Measurements from ENCODE around the gene MAPK6.

DNA sequence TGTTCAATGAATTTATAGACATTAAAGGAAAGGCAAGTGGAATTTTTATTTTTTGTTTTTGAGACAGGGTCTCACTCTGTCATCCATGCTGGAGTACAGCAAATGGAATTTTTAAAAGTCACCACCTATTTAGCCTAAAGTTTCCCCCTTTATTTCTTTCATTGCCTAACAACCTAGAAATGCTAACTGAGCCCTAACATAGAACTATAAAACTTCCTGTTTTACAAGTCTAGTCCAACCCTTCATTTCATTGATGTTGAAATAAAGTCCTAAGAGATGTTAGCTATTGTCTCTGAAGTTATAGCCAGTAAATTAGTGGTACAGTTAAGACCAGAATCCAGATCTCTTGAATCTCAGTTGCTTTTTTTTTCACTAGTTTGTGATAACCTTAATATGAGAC, 39.0 kb downstream of the MAPK6 start:
- TF ChIP-seq RBBP5 (IDR thresholded peaks at IDR 0.05; ENCODE audit: borderline replicate concordance, low read depth, low read length) (no peak), CEBPB (IDR thresholded peaks at IDR 0.05; ENCODE audit: low read depth, low read length) (no peak), RFX5 (IDR thresholded peaks at IDR 0.05; ENCODE audit: borderline replicate concordance, low read depth, low read length) (no peak), POLR2A (IDR thresholded peaks at IDR 0.05; ENCODE audit: control extremely low read depth in 1 of 2, low read depth in 2 of 2, low read length in 2 of 2) (no peak), GTF2F1 (IDR thresholded peaks at IDR 0.05; ENCODE audit: borderline replicate concordance, low read depth, low read length) (no peak)
- TF ChIP-seq, protein P1, sequence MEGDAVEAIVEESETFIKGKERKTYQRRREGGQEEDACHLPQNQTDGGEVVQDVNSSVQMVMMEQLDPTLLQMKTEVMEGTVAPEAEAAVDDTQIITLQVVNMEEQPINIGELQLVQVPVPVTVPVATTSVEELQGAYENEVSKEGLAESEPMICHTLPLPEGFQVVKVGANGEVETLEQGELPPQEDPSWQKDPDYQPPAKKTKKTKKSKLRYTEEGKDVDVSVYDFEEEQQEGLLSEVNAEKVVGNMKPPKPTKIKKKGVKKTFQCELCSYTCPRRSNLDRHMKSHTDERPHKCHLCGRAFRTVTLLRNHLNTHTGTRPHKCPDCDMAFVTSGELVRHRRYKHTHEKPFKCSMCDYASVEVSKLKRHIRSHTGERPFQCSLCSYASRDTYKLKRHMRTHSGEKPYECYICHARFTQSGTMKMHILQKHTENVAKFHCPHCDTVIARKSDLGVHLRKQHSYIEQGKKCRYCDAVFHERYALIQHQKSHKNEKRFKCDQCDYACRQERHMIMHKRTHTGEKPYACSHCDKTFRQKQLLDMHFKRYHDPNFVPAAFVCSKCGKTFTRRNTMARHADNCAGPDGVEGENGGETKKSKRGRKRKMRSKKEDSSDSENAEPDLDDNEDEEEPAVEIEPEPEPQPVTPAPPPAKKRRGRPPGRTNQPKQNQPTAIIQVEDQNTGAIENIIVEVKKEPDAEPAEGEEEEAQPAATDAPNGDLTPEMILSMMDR (IDR thresholded peaks at IDR 0.05; ENCODE audit: control extremely low read depth in 1 of 3, insufficient read depth in 1 of 3, low read depth in 1 of 3, low read length in 3 of 3), result no peak

Data from H1 (cell line).